NCI-H69 (cell line): Measurements from ENCODE around the gene SLC26A9.
A peak's percentile ranks its signal among the peaks of the same experiment; 100 is the strongest.

Experiments used
- DNase-seq: peaks from one replicate; lab custom pipeline; 2025; lab: John Stamatoyannopoulos, UW

SLC26A9 gene

DNA sequence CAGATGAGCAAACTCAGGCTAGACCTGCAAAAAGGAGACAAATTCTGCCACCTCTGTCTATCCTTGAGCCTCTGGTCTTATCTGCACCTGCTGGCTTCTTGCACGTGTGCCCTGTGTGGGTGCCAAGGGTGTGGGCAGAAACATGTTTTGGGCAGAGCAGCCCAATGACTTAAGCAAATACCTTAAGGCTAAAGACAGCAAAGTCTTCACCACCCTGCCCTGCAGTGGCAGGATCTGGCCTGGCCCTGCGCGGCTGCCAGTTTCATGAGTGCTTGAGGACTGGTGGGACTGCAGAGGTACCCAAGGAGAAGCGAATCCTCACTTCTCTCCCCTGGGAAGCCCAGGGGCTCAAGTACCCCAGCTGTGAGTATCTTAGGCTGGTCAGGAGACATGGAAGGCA lies 3.8 kb upstream of the SLC26A9 start:
- DNase-seq, result peak; percentile 61

DNA sequence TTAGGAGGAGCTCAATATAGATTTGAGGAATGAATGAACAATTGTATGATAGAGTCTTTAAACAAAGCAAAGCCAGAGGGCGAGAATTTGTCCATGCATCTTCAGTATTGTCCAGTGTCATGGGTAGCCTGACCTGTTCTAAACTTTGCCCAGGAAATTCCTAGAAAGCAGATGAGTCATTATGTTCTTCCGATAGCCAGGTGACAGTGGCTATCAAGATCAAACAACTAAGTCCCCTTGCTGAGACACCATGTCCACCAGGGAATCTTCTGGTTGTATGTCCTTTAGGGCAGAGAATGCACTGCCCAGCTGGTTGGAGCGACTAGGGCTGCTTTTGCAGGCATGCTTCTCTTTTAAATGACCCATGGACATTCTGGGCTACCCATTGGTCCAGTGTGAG lies 1.8 kb upstream of the SLC26A9 start:
- DNase-seq, result no peak

DNA sequence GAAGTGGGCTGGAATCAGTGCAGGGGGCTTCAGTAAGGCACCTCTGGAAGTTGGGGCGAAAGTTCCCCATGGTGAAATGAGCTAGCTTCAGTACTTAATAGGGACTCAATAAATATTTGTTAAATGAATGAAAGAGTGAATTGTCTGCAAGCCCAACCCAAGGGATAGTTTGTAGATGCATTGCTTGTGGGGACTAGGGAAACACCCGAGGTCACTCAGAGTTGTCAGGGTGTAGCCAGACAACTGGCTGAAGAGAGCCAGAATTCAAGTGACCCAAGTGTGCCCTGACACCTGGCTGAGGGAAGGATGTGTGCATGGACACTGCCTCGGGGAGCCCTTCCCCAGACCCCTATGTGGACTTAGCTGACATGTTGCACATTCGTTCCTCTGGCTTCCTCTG lies 1.3 kb upstream of the SLC26A9 start:
- no peak for DNase-seq

DNA sequence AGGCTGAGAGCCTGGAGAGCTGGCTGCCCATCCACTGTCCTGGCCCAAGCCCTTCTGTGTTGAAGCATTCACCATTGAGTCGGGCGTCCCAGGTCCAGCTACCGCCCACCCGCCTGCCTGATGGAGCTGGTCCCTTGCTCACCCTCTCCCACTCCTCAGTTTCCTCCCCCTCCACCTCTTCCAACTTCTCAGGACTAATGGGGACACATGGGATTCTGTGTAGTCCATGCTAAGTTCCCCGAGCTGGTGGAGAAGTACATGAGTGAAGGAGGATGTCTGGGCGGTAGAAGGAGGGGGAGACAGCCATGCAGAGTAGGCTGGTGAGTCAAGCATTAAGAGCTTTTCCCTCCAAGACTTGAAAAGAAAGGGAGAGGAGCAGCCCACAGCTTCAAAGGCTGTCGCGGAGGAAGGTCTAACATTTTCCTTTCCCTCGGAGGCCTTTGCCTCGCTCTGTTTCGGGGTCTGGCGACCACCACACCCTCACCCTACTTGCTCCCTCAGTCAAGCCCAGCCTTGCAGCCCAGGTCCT lies 561 bp downstream of the SLC26A9 start:
- no peak for DNase-seq

DNA sequence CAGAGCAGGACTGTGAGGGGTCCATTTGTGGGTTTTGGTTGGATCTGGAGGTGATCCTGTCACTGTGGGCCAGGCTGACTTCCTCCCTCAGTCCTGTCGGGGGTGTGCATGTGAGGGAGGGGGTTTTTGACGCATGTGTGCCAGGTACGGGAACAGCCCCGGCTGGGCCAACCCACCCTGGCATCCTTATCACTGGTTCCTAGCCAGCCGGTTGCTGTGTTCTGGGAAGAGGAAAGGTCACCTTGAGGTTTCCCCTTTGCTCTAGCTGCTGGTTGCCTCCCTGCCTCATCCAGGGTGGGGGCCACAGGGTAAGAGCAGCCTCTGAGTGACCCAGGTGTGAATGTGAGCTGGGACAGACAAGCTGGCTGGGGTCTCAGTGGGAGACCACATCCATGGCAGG lies 2.5 kb downstream of the SLC26A9 start:
- DNase-seq, result no peak

DNA sequence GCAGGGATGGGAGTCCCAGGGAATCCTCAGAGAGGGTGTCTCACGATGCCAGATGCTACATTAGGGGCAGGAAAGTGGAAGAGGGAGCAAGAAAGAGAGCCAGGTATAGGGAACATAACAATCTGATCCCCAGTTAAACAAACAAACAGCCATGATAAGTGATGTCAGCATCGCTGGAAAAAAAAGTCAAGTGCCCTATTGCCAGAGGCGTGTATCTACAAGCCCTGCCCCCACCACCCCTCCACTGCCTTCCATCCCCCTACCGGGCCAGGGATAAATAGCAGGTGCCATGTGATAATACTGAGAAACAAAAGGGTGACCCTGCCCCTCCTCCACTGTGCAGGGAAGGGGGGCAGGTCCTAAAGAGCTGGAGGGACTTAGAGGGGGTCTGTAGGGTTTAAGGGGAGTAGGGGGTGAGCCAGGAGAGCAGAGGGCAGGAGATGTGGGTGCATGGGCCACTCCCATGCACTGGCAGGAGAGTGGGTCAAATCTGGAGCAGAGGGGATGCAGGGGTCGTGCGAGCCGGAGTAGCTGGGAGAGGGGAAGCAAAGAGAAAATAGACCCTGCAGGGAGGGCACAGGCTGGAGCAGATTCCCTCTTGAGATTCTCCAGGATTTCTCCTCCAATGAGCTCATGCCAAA lies 3.4 kb downstream of the SLC26A9 start:
- peak; percentile 88 for DNase-seq

DNA sequence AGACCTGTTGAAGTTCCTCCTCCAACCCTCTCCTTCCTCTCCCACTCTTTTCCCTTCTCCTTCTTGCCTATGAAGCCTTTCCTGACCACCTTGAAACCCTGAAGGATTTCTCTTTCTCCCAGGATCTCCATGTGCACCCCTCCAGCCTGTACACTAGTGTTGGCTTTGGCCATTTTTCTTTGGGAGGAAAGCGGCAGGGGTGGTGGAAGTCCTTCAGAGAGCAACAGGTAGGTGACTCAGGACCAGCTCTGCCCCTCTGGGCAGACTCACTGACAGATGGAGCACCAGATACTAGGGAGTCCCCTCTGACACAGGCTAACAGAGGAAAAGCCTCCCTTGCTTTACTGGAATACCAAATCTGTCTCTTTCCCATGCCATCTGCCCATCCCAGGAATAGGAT lies 4.6 kb downstream of the SLC26A9 start:
- peak; percentile 27 for DNase-seq

DNA sequence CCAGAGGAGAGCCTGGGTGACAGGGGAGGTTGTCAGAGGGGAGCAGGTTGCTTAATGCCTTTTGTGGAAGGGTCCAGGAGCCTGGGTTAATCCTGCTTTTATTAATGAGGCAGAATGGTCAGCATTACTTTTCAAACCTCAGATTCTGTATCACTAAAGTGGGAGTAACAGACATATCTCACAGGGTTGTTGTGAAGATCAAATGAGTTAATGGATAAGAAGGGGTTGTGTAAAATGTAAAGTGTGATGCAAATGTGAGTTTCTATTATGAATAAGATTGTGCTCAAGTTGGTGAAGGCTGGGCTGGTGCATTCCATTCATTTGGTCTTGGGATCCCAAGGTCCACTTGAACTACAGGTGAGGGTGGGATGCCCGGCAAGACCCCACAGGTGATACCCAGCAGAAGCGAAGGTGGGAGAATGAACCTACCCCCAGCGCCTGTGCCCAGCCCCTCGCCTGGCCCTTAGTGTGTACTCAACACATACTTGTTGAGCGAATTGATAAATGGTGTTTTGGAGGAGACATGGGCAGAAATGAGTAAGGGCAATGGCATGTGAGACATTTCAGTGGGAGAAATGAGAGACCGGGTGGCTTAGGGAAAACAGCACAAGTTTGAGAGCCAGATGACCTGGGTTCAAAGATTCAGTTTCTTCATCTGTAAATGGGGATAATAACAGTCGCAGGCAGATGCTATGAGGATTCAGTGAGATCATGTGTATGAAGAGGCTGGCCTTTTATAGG lies 6.2 kb downstream of the SLC26A9 start:
- no peak for DNase-seq

DNA sequence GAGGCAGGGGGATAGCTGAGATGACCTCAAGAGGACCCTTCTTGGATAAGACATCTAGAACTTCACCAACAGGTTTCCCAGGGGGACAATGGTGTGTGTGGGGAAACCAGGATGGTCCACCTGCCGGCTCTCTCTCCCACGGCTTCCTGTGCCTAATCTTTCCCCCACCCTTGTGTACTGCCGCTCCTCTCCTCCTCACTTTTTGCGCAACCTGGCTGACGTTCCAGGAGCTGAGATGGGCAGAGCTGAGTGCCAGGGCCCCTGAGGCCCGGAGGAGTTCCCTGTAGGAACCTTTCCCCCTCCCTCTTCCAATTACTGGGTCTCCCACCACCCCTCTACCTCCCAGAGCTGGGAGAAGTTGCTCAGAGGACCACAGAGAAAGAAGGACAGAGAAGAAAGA lies 6.9 kb downstream of the SLC26A9 start:
- DNase-seq, result no peak

DNA sequence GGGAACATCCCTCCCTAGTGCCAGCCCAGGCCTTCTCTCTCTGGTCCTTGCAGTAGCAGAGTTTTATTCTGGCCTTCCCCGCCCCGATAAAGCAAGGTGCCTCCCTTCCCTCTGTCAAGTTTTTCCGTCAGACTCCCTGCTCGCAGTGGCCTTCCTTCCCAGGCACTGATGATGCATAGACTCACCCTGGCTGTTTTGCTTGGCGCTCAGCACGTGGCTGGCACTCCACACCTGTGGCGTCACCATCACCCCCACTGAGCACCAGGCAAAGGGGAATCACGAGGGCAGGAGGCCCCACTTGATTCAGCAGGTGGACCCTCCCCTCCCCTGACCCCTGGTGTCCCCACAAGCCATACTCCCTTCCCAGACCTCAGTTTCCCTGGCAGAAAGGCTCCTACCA lies 7.4 kb downstream of the SLC26A9 start:
- DNase-seq, result no peak

DNA sequence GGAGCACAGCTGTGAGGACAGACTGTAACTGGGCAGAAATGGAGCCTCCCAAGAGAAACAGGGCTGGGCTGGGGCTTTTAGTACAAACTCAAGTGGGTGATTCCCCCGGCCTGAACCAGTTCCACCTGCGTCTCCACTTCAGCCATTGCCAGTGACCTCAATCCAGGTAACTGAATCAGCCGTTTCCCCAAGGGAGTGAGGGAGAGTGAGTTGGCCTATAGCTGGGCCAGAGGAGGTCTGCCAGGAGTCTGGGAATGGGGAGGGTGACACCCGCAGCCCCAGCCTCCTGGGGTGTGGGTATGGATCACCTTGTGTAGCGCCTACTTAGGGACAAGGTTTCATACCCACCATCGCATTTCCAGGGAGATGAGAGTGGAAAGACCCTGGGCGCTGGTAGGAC lies 8.5 kb downstream of the SLC26A9 start:
- no peak for DNase-seq

DNA sequence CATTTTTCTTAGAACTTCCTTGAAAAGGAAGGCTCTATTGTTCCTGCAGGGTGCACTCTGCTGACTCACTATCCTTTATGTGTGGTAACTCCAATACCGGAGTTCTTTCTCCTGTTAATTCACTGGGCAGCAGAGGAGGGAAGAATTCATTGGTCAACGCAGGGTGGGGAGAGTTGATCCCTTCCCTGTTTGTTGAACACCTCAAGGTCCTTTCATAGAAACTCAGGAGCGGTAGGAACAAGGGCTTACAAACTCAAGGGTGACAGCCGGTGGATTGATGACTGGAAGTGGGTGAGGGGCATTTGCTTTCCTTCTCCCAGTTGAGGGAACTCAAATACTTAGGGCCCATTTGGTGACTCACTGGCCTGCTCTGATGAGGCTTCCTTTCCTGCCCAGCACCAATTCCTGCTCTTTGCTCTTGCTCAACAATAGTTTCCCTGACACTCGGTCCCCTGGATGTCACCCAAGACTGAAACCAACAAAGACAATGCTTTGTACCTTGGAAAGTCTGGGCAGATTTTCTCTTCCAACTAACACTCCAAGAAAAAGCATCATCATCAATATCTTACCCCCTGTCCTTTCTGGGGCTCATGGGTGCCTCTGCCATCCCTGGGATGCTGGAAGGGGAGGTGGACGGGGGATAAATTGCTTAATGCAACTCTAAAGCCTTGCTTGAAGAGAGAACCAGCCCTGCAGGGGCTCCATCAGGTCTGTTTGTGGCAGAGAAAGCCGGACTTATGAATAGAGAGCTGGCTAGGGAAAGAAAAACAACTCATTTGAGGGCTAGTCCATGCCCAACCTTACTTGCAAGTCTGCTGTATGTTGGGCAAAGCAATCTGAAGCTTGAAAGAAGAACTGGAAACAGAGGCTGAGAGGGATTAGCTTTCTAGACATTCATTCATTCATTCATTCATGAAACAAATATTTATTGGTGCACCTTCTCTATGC lies 9.3 kb downstream of the SLC26A9 start:
- peak; percentile 40 for DNase-seq

DNA sequence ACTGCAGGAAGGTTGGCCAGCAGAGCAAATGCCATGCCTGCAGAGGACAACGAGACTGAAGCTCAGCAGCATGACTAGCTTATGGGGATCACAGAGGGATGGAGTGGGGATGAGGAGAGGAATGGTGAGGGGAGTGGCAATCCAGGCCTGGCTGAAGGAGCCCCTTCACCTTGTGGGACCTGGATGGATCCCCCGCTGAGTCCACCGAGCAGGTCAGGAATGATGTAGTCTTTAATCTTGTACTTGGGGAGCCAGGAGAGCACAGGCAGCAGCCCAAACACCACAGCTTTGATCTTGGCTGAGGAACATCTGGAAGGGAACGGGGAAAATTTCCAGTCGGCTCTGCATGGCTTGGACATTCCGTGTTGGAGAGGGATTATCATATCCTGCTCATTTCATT lies 10.5 kb downstream of the SLC26A9 start:
- no peak for DNase-seq

DNA sequence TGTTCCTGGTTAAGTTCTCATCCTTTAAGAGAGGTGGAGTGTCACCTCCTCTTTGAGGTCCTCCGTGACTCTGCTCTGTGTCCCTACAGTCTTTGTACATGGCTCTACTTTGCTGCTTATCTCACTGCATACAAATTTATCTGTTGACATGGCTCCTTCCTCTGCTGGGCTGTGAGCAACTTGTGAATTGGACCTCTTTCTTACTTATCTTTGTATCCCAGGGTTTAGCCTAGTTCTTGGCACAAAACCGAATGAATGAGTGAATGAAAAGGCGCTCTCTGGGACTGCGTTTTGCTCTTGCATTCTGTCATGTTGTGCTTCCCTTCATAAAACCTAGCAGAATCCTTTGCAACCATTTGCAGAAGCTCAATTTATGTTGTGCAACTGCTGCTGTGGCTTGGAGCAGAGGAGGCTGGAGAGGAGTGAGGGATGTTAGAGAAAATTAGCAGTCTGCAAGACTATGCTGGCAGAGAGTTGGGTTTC lies 12.4 kb downstream of the SLC26A9 start:
- no peak for DNase-seq

DNA sequence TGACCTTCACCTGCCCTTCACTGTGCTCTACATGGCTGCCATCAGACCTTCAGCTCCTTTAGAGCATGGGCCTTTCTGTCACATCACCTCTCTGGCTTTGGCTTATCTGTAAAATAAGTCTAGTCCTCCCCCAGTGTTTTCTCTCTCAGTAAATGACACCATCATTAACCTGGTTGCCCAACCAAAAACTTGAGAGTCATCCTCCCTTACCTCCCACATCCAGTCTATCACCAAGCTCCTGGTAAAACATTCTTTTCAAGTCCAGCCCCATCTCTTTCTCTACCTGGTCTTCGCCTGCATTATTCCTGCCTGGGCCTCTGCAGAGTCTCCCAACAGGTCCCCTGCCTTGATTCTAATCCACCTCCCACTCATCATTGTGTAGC lies 13.1 kb downstream of the SLC26A9 start:
- no peak for DNase-seq

DNA sequence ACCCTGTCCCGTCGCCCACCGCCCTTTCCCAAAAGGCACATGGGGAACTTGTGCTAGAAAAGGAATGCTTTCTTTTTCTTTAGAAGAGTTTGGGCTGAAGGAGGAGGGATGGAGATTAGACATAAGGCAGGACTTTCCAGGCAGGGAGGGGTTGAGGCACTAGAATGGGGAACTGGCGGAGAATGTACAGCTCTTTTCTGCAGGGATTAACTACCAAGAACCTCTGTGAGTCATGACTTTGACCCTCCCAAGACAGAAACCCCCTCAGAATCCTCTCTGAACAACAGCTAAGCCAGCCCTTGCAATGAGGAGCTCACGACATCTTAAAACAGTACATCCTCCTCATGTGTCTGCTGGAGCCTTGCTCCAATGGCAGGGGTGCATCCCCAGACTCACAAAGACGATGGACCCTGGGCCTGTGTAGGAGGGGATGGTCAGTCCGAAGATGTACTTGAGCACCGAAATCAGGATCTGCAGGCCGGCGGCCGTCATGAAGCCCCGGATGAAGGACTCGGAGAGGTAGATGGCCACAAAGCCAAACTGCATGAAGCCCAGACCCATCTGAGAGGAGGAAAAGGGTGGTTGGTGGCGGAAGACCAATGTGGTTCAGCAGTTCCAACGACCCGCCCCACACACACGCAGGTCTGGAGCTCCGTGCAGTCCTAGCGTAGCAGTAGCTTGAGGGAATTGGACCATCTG lies 13.6 kb downstream of the SLC26A9 start:
- DNase-seq, result no peak

DNA sequence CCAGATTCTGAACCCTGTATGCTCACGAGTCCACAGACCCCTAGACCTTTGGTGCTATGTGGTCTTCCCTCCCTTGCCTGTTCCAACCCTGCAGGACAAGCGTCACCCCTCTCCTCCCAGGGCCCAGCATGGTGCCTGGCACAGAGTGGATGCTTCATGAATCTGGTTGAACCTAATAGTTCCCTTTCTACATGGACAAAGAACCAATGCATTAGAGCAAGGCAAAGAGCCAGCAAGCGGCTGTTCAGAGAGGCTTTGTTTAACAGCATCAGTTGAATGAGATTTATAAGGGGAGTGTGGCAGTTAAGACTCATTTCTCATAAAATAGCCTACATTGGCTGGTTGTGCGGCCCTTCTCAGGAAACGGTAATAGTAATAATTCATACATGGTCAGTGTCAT lies 14.9 kb downstream of the SLC26A9 start:
- DNase-seq, result peak; percentile 14

DNA sequence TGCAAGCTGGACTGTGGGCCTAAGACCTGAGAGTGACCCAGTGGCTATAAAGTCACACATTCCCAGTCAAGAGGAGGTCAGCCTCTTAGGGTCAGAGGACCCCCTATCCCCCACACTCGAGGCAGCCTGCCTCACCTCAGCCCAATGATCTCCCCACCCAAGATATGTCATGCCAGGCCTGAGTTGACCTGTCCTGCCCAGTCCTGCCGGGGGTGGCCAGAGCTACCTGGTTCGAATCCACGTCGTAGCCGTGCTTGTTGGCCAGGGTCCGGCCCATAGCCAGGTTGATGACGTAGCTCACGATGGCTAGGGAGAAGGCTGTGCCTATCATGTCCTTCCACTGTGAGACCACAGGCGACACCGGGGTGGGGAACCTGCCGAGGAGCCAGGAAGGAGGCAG lies 15.6 kb downstream of the SLC26A9 start:
- DNase-seq, result no peak

DNA sequence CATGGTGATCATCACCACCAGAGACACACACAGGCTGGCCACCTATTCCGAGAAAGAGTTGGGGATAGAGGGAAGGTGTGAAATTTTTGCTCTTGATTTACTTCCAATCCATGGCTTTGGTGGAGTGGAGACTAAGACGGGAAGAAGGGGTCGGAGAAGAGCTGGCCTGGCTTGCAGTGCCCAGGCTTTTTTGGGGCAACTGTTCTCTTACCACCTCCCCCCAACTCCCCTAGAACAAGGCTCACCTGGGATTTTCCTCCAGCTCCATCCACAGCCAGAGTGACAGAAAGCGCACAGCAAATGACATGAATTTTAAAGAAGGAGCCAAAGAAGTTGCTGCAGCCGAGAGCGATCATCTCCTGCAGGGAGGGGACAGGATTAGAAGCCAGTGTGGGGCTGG lies 16.0 kb downstream of the SLC26A9 start:
- no peak for DNase-seq

DNA sequence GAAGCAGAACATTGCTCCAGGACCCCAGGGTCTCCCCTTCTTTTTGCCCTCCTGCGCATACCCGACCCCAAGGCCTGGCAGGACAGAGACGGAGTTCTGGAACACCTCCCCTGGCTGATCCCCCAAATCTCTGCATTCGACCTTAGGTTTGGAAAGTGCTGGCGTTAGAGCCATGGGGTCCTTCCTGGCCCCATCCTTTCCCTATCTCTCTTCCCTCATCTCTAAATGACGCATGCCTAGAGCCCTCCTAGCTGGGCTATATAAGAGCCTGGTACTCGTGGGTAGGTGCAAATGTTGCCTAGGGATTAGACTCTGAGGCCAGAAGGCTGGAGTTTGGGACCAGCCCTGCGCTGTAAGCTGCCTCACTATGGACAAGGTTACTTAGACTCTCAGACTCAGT lies 16.6 kb downstream of the SLC26A9 start:
- DNase-seq, result no peak

DNA sequence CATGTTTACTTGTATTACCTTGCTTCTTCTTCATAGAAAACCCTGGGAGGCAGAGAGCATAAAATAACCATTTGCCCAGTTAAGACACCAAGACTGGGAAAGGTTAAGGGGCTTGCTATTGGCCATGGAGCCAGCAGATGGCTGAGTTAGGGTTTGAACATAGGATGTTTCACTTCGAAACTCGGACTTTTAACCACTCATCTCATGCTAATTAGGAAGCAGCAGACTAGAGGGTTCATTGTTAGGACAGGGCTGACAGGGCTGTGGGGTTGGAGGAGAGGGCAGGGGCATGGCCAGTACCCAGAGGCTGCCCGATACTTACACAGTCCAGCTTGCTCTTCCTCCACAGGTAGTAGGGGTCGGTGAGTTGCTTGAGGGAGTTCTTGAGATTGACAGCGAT lies 17.0 kb downstream of the SLC26A9 start:
- DNase-seq, result no peak

DNA sequence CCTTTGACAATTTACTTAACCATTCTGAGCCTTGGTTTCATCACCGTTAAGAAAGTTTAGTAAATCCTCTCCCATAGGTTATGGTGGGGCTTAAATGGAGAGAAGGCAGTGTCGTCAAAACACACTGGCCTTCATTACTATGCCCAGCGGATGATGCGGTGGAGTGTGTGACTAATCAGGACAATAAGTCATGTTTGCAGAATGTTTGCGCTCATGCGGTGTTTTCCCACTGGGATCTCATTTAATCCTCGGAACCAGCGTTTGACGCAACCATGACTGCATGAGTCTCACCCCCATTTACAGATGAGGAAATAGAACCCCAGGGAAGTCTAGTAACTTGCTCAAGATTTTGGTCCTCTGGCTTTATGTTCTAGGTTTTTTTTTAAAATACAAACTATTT lies 17.5 kb downstream of the SLC26A9 start:
- DNase-seq, result peak; percentile 38
